Measurements from ENCODE around the gene ZNF57. TPM values are rescaled to one million over a fixed set of nuclear protein-coding genes. Genes with fewer than 3 reads are reported as not detected.

ZNF57 gene
- total and polyA plus RNA-seq, 2 of the 13 experiments (the other 11 are each of a cell fraction or from before 2014, with no cell fraction given), result 6.6 to 17.5 TPM

DNA sequence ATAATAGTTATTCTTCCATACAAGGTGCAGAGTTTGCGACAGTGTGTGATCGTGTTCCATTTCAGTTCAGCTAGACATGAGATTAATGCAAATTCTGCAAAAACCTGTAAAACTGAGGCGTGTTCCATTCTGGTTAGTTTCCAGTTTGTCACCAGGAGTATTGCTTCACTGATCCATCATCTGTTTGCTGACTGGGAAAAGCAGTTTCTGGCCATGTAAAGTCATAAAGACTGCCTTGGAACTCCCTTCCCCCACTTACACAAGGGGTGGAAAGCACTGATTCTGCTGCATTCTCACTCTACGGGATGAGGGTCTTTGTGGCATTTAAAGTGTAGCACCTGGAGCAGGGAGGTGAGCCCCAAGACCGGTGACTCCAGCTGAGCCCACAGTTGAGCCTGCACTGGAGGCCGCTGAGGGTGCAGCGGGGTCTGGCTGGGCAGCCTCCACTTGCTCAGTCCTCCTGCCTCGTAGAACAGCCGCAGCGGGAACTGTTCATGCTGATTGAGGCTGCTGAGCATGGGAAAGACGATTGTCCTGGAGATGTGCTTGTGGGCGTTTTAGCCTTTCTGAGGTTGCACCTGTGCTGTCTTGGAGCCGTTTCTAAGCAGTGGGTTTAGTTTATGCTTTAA lies 2.0 kb downstream of the ZNF57 start (continued):
- TF ChIP-seq CBX5 (CRISPR knock-in tag; IDR thresholded peaks at IDR 0.05; ENCODE audit: borderline replicate concordance), result no peak
- TF ChIP-seq HNRNPK (IDR thresholded peaks at IDR 0.05; ENCODE audit: low read depth, low read length, poor library complexity, severe bottlenecking), result no peak
- TF ChIP-seq SP140L (CRISPR knock-in tag; IDR thresholded peaks at IDR 0.05; ENCODE audit: borderline replicate concordance), result no peak
- no peak for TF ChIP-seq ETV5 (CRISPR knock-in tag; IDR thresholded peaks at IDR 0.05; ENCODE audit: borderline replicate concordance)
- no peak for TF ChIP-seq ZNF564 (CRISPR knock-in tag; IDR thresholded peaks at IDR 0.05)
- peak; percentile 45; the same call in 1 of the 2 replicates for TF ChIP-seq MAFF (IDR thresholded peaks at IDR 0.05; ENCODE audit: low read depth, low read length)
- peak; percentile 45 to 47 for TF ChIP-seq MAFK (conservative IDR thresholded peaks at IDR 0.05 in 1 of 2, IDR thresholded peaks at IDR 0.05 in 1 of 2; ENCODE audit: low read length in 2 of 2)
- TF ChIP-seq, protein P1, sequence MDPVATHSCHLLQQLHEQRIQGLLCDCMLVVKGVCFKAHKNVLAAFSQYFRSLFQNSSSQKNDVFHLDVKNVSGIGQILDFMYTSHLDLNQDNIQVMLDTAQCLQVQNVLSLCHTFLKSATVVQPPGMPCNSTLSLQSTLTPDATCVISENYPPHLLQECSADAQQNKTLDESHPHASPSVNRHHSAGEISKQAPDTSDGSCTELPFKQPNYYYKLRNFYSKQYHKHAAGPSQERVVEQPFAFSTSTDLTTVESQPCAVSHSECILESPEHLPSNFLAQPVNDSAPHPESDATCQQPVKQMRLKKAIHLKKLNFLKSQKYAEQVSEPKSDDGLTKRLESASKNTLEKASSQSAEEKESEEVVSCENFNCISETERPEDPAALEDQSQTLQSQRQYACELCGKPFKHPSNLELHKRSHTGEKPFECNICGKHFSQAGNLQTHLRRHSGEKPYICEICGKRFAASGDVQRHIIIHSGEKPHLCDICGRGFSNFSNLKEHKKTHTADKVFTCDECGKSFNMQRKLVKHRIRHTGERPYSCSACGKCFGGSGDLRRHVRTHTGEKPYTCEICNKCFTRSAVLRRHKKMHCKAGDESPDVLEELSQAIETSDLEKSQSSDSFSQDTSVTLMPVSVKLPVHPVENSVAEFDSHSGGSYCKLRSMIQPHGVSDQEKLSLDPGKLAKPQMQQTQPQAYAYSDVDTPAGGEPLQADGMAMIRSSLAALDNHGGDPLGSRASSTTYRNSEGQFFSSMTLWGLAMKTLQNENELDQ (CRISPR knock-in tag; IDR thresholded peaks at IDR 0.05; ENCODE audit: borderline replicate concordance), result no peak
- TF ChIP-seq ZSCAN30 (CRISPR knock-in tag; IDR thresholded peaks at IDR 0.05), result no peak
- TF ChIP-seq ZC3H13 (CRISPR knock-in tag; IDR thresholded peaks at IDR 0.05), result no peak
- TF ChIP-seq NKX3-1 (CRISPR knock-in tag; IDR thresholded peaks at IDR 0.05), result no peak
- TF ChIP-seq ZNF44 (CRISPR knock-in tag; IDR thresholded peaks at IDR 0.05), result no peak
- TF ChIP-seq, protein P2, sequence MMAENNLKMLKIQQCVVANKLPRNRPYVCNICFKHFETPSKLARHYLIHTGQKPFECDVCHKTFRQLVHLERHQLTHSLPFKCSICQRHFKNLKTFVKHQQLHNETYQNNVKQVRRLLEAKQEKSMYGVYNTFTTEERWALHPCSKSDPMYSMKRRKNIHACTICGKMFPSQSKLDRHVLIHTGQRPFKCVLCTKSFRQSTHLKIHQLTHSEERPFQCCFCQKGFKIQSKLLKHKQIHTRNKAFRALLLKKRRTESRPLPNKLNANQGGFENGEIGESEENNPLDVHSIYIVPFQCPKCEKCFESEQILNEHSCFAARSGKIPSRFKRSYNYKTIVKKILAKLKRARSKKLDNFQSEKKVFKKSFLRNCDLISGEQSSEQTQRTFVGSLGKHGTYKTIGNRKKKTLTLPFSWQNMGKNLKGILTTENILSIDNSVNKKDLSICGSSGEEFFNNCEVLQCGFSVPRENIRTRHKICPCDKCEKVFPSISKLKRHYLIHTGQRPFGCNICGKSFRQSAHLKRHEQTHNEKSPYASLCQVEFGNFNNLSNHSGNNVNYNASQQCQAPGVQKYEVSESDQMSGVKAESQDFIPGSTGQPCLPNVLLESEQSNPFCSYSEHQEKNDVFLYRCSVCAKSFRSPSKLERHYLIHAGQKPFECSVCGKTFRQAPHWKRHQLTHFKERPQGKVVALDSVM (CRISPR knock-in tag; IDR thresholded peaks at IDR 0.05), result peak; percentile 69
- TF ChIP-seq, protein P3, sequence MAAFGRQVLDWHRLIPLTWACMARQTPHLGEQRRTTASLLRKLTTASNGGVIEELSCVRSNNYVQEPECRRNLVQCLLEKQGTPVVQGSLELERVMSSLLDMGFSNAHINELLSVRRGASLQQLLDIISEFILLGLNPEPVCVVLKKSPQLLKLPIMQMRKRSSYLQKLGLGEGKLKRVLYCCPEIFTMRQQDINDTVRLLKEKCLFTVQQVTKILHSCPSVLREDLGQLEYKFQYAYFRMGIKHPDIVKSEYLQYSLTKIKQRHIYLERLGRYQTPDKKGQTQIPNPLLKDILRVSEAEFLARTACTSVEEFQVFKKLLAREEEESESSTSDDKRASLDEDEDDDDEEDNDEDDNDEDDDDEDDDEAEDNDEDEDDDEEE (CRISPR knock-in tag; IDR thresholded peaks at IDR 0.05), result no peak
- no peak for TF ChIP-seq ZNF383 (CRISPR knock-in tag; IDR thresholded peaks at IDR 0.05; ENCODE audit: borderline replicate concordance)
- peak; percentile 91; the same call in 1 of the 2 replicates for TF ChIP-seq ZBTB38 (CRISPR knock-in tag; IDR thresholded peaks at IDR 0.05)
- TF ChIP-seq, protein P4, sequence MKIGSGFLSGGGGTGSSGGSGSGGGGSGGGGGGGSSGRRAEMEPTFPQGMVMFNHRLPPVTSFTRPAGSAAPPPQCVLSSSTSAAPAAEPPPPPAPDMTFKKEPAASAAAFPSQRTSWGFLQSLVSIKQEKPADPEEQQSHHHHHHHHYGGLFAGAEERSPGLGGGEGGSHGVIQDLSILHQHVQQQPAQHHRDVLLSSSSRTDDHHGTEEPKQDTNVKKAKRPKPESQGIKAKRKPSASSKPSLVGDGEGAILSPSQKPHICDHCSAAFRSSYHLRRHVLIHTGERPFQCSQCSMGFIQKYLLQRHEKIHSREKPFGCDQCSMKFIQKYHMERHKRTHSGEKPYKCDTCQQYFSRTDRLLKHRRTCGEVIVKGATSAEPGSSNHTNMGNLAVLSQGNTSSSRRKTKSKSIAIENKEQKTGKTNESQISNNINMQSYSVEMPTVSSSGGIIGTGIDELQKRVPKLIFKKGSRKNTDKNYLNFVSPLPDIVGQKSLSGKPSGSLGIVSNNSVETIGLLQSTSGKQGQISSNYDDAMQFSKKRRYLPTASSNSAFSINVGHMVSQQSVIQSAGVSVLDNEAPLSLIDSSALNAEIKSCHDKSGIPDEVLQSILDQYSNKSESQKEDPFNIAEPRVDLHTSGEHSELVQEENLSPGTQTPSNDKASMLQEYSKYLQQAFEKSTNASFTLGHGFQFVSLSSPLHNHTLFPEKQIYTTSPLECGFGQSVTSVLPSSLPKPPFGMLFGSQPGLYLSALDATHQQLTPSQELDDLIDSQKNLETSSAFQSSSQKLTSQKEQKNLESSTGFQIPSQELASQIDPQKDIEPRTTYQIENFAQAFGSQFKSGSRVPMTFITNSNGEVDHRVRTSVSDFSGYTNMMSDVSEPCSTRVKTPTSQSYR (CRISPR knock-in tag; IDR thresholded peaks at IDR 0.05; ENCODE audit: borderline replicate concordance), result peak; percentile 68
- no peak for TF ChIP-seq POLR2G (IDR thresholded peaks at IDR 0.05; ENCODE audit: low read depth, low read length)
- no peak for TF ChIP-seq PLRG1 (conservative IDR thresholded peaks at IDR 0.05)
- TF ChIP-seq KLF15 (CRISPR knock-in tag; IDR thresholded peaks at IDR 0.05; ENCODE audit: borderline replicate concordance), result no peak
- TF ChIP-seq ZNF724P (CRISPR knock-in tag; IDR thresholded peaks at IDR 0.05; ENCODE audit: borderline replicate concordance), result no peak
- TF ChIP-seq NONO (IDR thresholded peaks at IDR 0.05), result no peak
- TF ChIP-seq NONO (CRISPR knock-in tag; conservative IDR thresholded peaks at IDR 0.05), result 0 out of 2 replicates have a peak, but pooled peaks have one; percentile 24
